ENCODE data around the gene YIF1A.

YIF1A gene

DNA sequence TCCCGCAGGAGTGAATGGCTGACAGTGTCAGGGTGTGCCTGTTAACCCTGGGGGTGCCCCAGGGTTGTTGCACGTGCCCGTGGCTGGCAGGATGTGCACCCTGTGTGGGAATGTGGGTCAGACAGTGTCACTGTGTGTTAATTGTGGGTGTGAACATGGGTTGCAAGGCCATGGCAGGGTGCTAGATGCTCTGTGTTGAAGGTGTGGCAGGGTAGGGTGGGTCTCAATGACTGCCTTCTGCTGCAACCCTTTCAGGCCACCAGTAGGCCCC, 39.0 kb upstream of the YIF1A start:
- TF ChIP-seq, protein P1, sequence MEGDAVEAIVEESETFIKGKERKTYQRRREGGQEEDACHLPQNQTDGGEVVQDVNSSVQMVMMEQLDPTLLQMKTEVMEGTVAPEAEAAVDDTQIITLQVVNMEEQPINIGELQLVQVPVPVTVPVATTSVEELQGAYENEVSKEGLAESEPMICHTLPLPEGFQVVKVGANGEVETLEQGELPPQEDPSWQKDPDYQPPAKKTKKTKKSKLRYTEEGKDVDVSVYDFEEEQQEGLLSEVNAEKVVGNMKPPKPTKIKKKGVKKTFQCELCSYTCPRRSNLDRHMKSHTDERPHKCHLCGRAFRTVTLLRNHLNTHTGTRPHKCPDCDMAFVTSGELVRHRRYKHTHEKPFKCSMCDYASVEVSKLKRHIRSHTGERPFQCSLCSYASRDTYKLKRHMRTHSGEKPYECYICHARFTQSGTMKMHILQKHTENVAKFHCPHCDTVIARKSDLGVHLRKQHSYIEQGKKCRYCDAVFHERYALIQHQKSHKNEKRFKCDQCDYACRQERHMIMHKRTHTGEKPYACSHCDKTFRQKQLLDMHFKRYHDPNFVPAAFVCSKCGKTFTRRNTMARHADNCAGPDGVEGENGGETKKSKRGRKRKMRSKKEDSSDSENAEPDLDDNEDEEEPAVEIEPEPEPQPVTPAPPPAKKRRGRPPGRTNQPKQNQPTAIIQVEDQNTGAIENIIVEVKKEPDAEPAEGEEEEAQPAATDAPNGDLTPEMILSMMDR (IDR thresholded peaks at IDR 0.05) = no peak
- H2AFZ ChIP-seq = no peak overlapping the region
- H3K4me2 ChIP-seq (ENCODE audit: low read length) = no peak overlapping the region
- H3K9me3 ChIP-seq (ENCODE audit: control insufficient read depth, low read length) = no peaks in the 10 kb centered on the region
- H3K27me3 ChIP-seq (ENCODE audit: control insufficient read depth, insufficient read depth, low read length) = no peaks in the 10 kb centered on the region
- no peak overlapping the region for H3K27ac ChIP-seq
- H3K79me2 ChIP-seq = no peaks in the 10 kb centered on the region
- H3K4me1 ChIP-seq = no peaks in the 10 kb centered on the region
- no peak overlapping the region for H3K9ac ChIP-seq
- H3K4me3 ChIP-seq (ENCODE audit: low read depth, low read length) = no peak overlapping the region
- no peaks in the 10 kb centered on the region for H3K36me3 ChIP-seq (ENCODE audit: control insufficient read depth, insufficient read depth, low read length)

DNA sequence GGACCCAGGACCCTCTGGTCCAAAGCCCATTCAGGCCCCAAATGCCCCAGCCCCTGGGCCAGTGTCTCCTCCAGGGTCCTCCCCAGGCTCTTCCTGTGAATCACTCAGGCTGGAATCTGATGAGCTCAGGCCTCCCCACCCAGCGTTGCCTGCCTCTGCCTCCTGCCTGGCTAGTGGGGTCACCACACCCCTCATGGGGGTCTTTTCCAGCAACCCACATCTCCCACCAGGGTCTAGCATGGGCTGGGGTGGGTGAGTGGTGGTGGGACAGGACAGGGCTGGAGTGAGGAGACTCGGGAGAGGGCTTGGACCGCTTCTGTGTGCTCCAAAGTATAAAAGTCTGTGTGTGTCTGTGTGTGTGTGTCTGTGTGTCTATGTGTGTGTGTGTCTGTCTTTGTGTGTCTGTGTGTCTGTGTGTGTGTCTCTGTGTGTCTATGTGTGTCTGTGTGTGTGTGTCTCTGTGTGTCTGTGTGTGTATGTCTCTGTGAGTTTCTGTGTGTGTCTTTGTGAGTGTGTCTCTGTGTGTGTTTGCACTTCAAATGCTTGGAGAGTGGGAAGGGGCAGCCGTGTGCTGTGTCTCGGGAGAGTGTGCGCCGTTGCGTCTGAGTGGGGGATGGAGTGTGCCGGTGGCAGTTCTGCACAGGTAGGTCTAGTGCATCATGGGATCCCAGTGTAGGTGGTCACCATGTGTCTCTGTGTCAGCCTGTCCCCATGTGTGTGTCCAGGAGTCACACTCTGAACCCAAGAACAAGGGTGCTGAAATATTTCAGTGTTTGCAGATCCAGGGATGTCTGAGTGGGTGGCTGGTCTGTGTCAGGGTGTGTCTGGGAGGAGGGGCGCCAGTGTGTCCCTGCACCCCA, 38.5 kb upstream of the YIF1A start:
- no peaks in the 10 kb centered on the region for H3K9me3 ChIP-seq (ENCODE audit: control insufficient read depth, low read length)
- H3K4me3 ChIP-seq (ENCODE audit: low read depth, low read length) = no peak overlapping the region
- H3K27me3 ChIP-seq (ENCODE audit: control insufficient read depth, insufficient read depth, low read length) = no peaks in the 10 kb centered on the region
- no peak overlapping the region for H3K4me2 ChIP-seq (ENCODE audit: low read length)
- no peaks in the 10 kb centered on the region for H3K79me2 ChIP-seq
- no peaks in the 10 kb centered on the region for H3K4me1 ChIP-seq
- no peak overlapping the region for H2AFZ ChIP-seq
- TF ChIP-seq, protein P1 (IDR thresholded peaks at IDR 0.05) = no peak
- H3K27ac ChIP-seq = peak overlapping the region; percentile 24
- no peak overlapping the region for H3K9ac ChIP-seq
- no peaks in the 10 kb centered on the region for H3K36me3 ChIP-seq (ENCODE audit: control insufficient read depth, insufficient read depth, low read length)

DNA sequence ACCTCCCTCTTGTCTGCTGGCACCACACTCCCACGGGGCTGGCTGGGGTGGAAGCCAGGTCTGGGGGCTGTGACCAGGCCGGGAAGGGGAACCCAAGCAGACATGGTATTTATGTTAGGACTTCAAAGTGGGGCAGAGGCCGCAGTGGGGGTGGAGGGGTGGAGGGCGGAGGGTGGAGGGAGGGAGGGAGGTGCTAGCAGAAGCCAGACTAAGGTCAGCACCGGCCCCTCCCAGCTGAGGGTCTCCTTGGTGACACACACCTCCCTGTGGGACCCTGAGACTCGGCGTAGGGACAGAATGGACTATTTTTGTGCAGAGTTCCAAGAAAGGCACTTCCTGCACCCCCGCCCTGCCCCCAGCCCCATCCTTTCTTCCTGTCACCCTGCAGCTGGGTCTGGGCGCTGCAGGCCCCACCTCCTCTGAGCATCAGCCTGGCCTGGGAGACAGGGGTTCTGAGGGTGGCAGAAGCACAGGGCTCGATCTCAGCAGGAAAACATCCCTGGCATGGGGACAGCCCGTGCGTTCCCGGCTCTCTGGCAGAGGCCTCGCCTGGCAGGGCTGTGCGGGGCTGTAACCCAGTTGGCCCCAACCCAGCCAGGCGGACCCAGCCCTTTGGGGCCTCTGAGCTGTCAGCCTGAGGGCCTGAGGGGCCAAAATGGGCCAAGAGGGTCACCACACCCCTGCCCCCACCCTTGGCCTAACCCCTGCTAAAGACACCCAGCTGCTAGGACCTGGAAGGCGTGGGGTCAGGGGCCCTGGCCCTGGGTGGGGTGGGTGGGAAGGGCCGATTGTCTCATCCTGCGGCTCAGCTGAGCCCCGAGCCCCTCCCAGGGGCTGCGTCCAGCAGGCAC, 37.5 kb upstream of the YIF1A start:
- TF ChIP-seq, protein P1 (IDR thresholded peaks at IDR 0.05) = no peak
- H3K79me2 ChIP-seq = no peaks in the 10 kb centered on the region
- H3K4me1 ChIP-seq = no peaks in the 10 kb centered on the region
- no peak overlapping the region for H3K4me3 ChIP-seq (ENCODE audit: low read depth, low read length)
- no peak overlapping the region for H3K9ac ChIP-seq
- H2AFZ ChIP-seq = no peak overlapping the region
- no peaks in the 10 kb centered on the region for H3K36me3 ChIP-seq (ENCODE audit: control insufficient read depth, insufficient read depth, low read length)
- no peaks in the 10 kb centered on the region for H3K9me3 ChIP-seq (ENCODE audit: control insufficient read depth, low read length)
- no peaks in the 10 kb centered on the region for H3K27me3 ChIP-seq (ENCODE audit: control insufficient read depth, insufficient read depth, low read length)
- no peak overlapping the region for H3K4me2 ChIP-seq (ENCODE audit: low read length)
- H3K27ac ChIP-seq = no peak overlapping the region

DNA sequence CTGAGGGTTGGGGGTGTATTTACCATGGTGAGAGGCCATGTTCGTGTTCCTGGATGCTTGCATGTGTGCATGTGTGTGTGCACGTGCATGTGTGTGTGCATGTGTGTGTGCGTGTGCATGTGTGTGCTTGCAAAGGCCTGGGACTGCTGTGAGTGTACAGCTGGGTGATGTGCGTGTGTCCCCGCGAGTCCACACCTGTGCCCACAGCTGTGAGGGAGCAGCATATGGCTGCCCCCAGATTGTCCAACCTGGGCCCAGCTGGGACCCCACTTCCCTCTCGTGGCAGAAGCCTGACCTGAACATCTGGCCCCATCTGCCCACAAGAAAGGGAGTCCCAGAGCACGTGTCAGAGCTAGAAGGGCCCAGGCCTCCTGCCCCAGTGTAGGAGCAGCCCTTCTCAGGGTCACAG, 36.3 kb upstream of the YIF1A start:
- no peaks in the 10 kb centered on the region for H3K27me3 ChIP-seq (ENCODE audit: control insufficient read depth, insufficient read depth, low read length)
- no peaks in the 10 kb centered on the region for H3K36me3 ChIP-seq (ENCODE audit: control insufficient read depth, insufficient read depth, low read length)
- no peak overlapping the region for H3K4me2 ChIP-seq (ENCODE audit: low read length)
- no peak overlapping the region for H2AFZ ChIP-seq
- H3K9ac ChIP-seq = no peak overlapping the region
- H3K4me1 ChIP-seq = no peaks in the 10 kb centered on the region
- TF ChIP-seq, protein P1 (IDR thresholded peaks at IDR 0.05) = no peak
- no peaks in the 10 kb centered on the region for H3K79me2 ChIP-seq
- no peak overlapping the region for H3K4me3 ChIP-seq (ENCODE audit: low read depth, low read length)
- no peaks in the 10 kb centered on the region for H3K9me3 ChIP-seq (ENCODE audit: control insufficient read depth, low read length)
- no peak overlapping the region for H3K27ac ChIP-seq

Data from parathyroid adenoma (tissue), 2 donors.